GM12878 (cell line): ENCODE measurements around the gene SLC15A4.

Source experiments
- FOXK2 ChIP-seq: fragments of 450-650 bp; IDR thresholded peaks from 2 replicates; pipeline ENCODE4 v1.6.1; 2017; ENCODE audit warnings: mild to moderate bottlenecking, moderate library complexity
- RAD21 ChIP-seq: IDR thresholded peaks from 2 replicates; pipeline ENCODE4 v1.6.1; 2011; ENCODE audit warnings: mild to moderate bottlenecking, low read depth, low read length, moderate library complexity; ENCODE audit not compliant: insufficient read depth
- SKIL ChIP-seq: fragments of 450-650 bp; IDR thresholded peaks from 2 replicates; pipeline ENCODE4 v1.6.1; 2017; ENCODE audit warnings: mild to moderate bottlenecking, low read depth, inconsistent platforms; ENCODE audit not compliant: poor library complexity, severe bottlenecking
- SMC3 ChIP-seq: IDR thresholded peaks from 2 replicates; pipeline ENCODE4 v1.6.1; 2011; ENCODE audit warnings: low read length, improper control_type of control experiment, borderline replicate concordance

GRCh38 chr12:128794661-128795529 lies 28.9 kb downstream of the SLC15A4 start:
- no peak for TF ChIP-seq SMC3
- TF ChIP-seq RAD21, result no peak
- TF ChIP-seq SKIL, result no peak
- no peak for TF ChIP-seq FOXK2
